H9 (cell line): ENCODE data around the gene ARSG. TPM values are rescaled to one million over a fixed set of nuclear protein-coding genes. Genes with fewer than 3 reads are reported as not detected.

Source experiments
- DNase-seq: peaks from one replicate; pipeline ENCODE4 v3.0.0-alpha.2; 2017
- H2AFZ ChIP-seq: one replicate; pipeline ENCODE4 v1.6.1; 2013; ENCODE audit warnings: mild to moderate bottlenecking, low read length, control low read depth, moderate library complexity
- H2AK5ac ChIP-seq: 2 replicates; pipeline ENCODE4 v1.6.1; 2013; ENCODE audit warnings: low read length, control low read depth, mixed read lengths; ENCODE audit not compliant: insufficient read length
- H2BK120ac ChIP-seq: one replicate; pipeline ENCODE4 v1.6.1; 2013; ENCODE audit warnings: low read depth, mild to moderate bottlenecking, low read length, control low read depth, inconsistent platforms; ENCODE audit not compliant: poor library complexity, severe bottlenecking
- H2BK12ac ChIP-seq: 2 replicates; pipeline ENCODE4 v1.6.1; 2013; ENCODE audit warnings: low read length, control low read depth, mixed read lengths, low read depth; ENCODE audit not compliant: insufficient read length
- H2BK15ac ChIP-seq: 2 replicates; pipeline ENCODE4 v1.6.1; 2013; ENCODE audit warnings: low read depth, low read length, control low read depth
- H2BK20ac ChIP-seq: one replicate; pipeline ENCODE4 v1.6.1; 2013; ENCODE audit warnings: low read depth, mild to moderate bottlenecking, low read length, control low read depth, inconsistent platforms; ENCODE audit not compliant: poor library complexity, severe bottlenecking
- H2BK5ac ChIP-seq: 2 replicates; pipeline ENCODE4 v1.6.1; 2013; ENCODE audit warnings: low read length, control low read depth, mixed read lengths; ENCODE audit not compliant: insufficient read length
- H3K14ac ChIP-seq: 2 replicates; pipeline ENCODE4 v1.6.1; 2013; ENCODE audit warnings: low read length, control low read depth; ENCODE audit not compliant: insufficient read depth
- H3K18ac ChIP-seq: 2 replicates; pipeline ENCODE4 v1.6.1; 2013; ENCODE audit warnings: low read depth, mild to moderate bottlenecking, mixed read lengths, low read length, control low read depth; ENCODE audit not compliant: insufficient read length
- H3K23ac ChIP-seq: 2 replicates; pipeline ENCODE4 v1.6.1; 2013; ENCODE audit warnings: low read length, control low read depth, mixed read lengths, low read depth; ENCODE audit not compliant: insufficient read length
- H3K23me2 ChIP-seq: 2 replicates; pipeline ENCODE4 v1.6.1; 2013; ENCODE audit warnings: low read depth, mild to moderate bottlenecking, mixed read lengths, low read length, control low read depth; ENCODE audit not compliant: insufficient read length, poor library complexity, severe bottlenecking
- H3K27ac ChIP-seq: 2 replicates; pipeline ENCODE4 v1.5.1; 2013; ENCODE audit warnings: low read length, control low read depth, mixed read lengths, low read depth; ENCODE audit not compliant: insufficient read length
- H3K27me3 ChIP-seq: 2 replicates; pipeline ENCODE4 v1.6.1; 2013; ENCODE audit warnings: low read length, control low read depth, inconsistent platforms; ENCODE audit not compliant: insufficient read depth
- H3K4ac ChIP-seq: 2 replicates; pipeline ENCODE4 v1.6.1; 2013; ENCODE audit warnings: low read depth, mild to moderate bottlenecking, control low read depth, inconsistent platforms, low read length, moderate library complexity
- H3K4me1 ChIP-seq: 2 replicates; pipeline ENCODE4 v1.6.1; 2013; ENCODE audit warnings: low read length, control low read depth, inconsistent platforms; ENCODE audit not compliant: insufficient read depth
- H3K4me2 ChIP-seq: 2 replicates; pipeline ENCODE4 v1.6.1; 2013; ENCODE audit warnings: low read length, control low read depth, mixed read lengths; ENCODE audit not compliant: insufficient read length, insufficient read depth
- H3K56ac ChIP-seq: 2 replicates; pipeline ENCODE4 v1.6.1; 2013; ENCODE audit warnings: low read depth, mild to moderate bottlenecking, mixed read lengths, low read length, control low read depth; ENCODE audit not compliant: insufficient read length
- H3K79me1 ChIP-seq: 2 replicates; pipeline ENCODE4 v1.6.1; 2013; ENCODE audit warnings: low read depth, mild to moderate bottlenecking, moderate library complexity, low read length, control low read depth, inconsistent platforms; ENCODE audit not compliant: insufficient read depth, poor library complexity, severe bottlenecking
- H3K79me2 ChIP-seq: 2 replicates; pipeline ENCODE4 v1.6.1; 2013; ENCODE audit warnings: low read length, control low read depth, inconsistent platforms; ENCODE audit not compliant: insufficient read depth
- H3K9ac ChIP-seq: 2 replicates; pipeline ENCODE4 v1.6.1; 2013; ENCODE audit warnings: low read length, control low read depth, mixed read lengths; ENCODE audit not compliant: insufficient read length; ENCODE audit errors: extremely low read depth
- H3K9me3 ChIP-seq: one replicate; pipeline ENCODE4 v1.6.1; 2013; ENCODE audit warnings: low read depth, low read length, inconsistent platforms; ENCODE audit not compliant: control insufficient read depth
- H3T11ph ChIP-seq: one replicate; pipeline ENCODE4 v1.6.1; 2013; ENCODE audit warnings: mild to moderate bottlenecking, low read length, control low read depth, inconsistent platforms
- H4K20me1 ChIP-seq: one replicate; pipeline ENCODE4 v1.6.1; 2013; ENCODE audit not compliant: control insufficient read depth, insufficient read length, insufficient read depth
- H4K5ac ChIP-seq: 2 replicates; pipeline ENCODE4 v1.6.1; 2013; ENCODE audit warnings: low read depth, mild to moderate bottlenecking, mixed read lengths, low read length, control low read depth; ENCODE audit not compliant: insufficient read length
- H4K8ac ChIP-seq: replicated peaks from 2 replicates; pipeline ENCODE4 v1.6.1; 2013; ENCODE audit warnings: low read length, control low read depth, mixed read lengths, low read depth; ENCODE audit not compliant: insufficient read length
- H4K91ac ChIP-seq: 2 replicates; pipeline ENCODE4 v1.6.1; 2013; ENCODE audit warnings: low read depth, mild to moderate bottlenecking, moderate library complexity, mixed read lengths, low read length, control low read depth; ENCODE audit not compliant: insufficient read length
- H3K27ac Mint-ChIP-seq, 3 experiments: 2 replicates in 2 of 3; 3 replicates in 1 of 3; pipeline ENCODE4 v1.8.0; 2020 to 2021; ENCODE audit warnings: mixed read lengths in 3 of 3, mild to moderate bottlenecking in 1 of 3, moderate library complexity in 1 of 3
- H3K27me3 Mint-ChIP-seq: 2 replicates; pipeline ENCODE4 v1.8.0; 2021; ENCODE audit warnings: low read depth, mild to moderate bottlenecking, moderate library complexity, mixed read lengths
- H3K36me3 Mint-ChIP-seq, 3 experiments: 2 replicates in 2 of 3; 3 replicates in 1 of 3; pipeline ENCODE4 v1.8.0; 2020 to 2021; ENCODE audit warnings: low read depth in 3 of 3, mixed read lengths in 3 of 3; ENCODE audit not compliant: insufficient read depth in 1 of 3
- H3K4me1 Mint-ChIP-seq, 2 experiments: 2 replicates each; pipeline ENCODE4 v1.8.0; 2020; ENCODE audit warnings: mixed read lengths in 2 of 2
- H3K4me3 Mint-ChIP-seq, 2 experiments: 2 replicates in 1 of 2; 3 replicates in 1 of 2; pipeline ENCODE4 v1.8.0; 2020 to 2021; ENCODE audit warnings: mild to moderate bottlenecking in 2 of 2, mixed read lengths in 2 of 2, moderate library complexity in 1 of 2
- H3K9me3 Mint-ChIP-seq, 2 experiments: 2 replicates in 1 of 2; 3 replicates in 1 of 2; pipeline ENCODE4 v1.8.0; 2020; ENCODE audit warnings: mild to moderate bottlenecking in 2 of 2, mixed read lengths in 2 of 2, moderate library complexity in 1 of 2
- WGBS: extraction: QIAGEN DNeasy Blood & Tissue Kit; methylation state at CpG from one replicate; pipeline ENCODE4 v1.1.7; 2013; ENCODE audit warnings: missing lambda C conversion rate, low lambda C conversion rate, mixed read lengths; ENCODE audit not compliant: insufficient read length; ENCODE audit errors: extremely low coverage; 5-methylcytosine and 5-hydroxymethylcytosine counted together
- total RNA-seq: library from RNA; stranded (reverse); gene quantifications from 2 replicates; pipeline ENCODE4 v1.2.1, GENCODE V29; 2021
- TF ChIP-seq, protein P1 (sequence below): fragments of 200-600 bp; sonication (generic); conservative IDR thresholded peaks from 3 replicates; pipeline ENCODE4 v1.8.0; 2021; ENCODE audit warnings: antibody characterized with exemption, mild to moderate bottlenecking

The ARSG gene
- total RNA-seq, 1 experiment from 2014 or later: 3.6 TPM

DNA sequence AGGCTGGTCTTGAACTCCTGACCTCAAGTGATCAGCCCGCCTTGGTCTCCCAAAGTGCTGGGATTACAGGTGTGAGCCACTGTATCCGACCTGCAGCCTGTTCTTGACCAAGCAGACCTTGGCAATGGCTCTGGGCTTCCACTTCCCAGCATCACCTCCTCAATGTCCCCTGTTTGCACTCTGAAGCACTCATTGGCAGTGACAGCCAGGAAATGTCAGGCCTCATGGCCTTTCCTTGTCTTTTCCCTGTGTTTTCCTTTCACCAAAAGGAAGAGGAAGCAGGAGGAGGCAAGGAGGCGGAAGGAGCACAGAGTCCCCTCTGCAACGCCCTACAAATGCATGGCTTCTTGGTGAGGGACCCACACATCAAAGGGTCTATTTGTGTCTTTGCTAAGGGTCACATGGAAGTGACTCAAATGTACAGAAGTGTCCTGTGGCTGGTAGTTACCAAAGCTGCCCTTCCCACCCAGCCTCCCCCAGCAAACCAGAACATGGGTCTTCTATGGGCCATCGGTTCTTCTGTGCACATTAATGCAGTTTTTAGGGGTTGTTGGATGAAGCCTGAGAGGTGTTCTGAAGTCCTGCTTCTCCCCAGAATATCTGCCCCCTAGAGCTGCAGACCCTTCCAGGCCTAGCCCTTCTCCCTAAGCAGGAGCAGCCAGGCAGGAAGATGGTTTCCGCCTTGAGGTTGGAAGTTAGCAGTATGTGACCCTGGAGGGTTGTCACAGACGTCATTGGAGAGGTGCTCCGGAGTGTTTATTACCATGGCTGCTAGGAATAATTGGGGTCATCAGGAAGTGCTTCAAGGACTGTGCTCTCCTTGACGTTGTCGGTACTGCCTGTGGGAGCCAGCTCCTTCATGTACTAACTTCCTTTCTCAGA, 105.2 kb downstream of the ARSG start:
- peak overlapping the region in 1 of 3 experiments; percentile 36; a peak in 1 of 7 replicates for H3K27ac Mint-ChIP-seq
- Histone ChIP-seq H3K79me1 (no peaks in the 10 kb centered on the region), H3K9me3 (no peaks in the 10 kb centered on the region)

More for the DNA sequence above, 105.2 kb downstream of the ARSG start:
- Histone ChIP-seq H2AFZ (no peak overlapping the region), H2BK12ac (no peak overlapping the region), H3K14ac (no peak overlapping the region), H3K18ac (no peak overlapping the region), H2BK15ac (no peak overlapping the region), H3K4me1 (no peaks in the 10 kb centered on the region), H3T11ph (no peak overlapping the region), H2BK120ac (no peak overlapping the region), H4K91ac (no peak overlapping the region), H3K27ac (no peak overlapping the region), H3K79me2 (no peaks in the 10 kb centered on the region), H3K4ac (no peak overlapping the region), H3K56ac (no peak overlapping the region), H3K4me2 (no peak overlapping the region), H4K5ac (no peak overlapping the region), H3K23me2 (no peaks in the 10 kb centered on the region), H3K9ac (no peak overlapping the region), H2BK5ac (no peak overlapping the region), H3K23ac (no peak overlapping the region), H4K20me1 (no peaks in the 10 kb centered on the region), H2AK5ac (no peak overlapping the region), H4K8ac (no peak overlapping the region), H2BK20ac (no peak overlapping the region), H3K27me3 (no peaks in the 10 kb centered on the region)
- WGBS: no CpG with 5 or more reads among the region's 10 CpGs
- Mint-ChIP-seq H3K36me3 (peaks cover 0 to 6% (median 5%) of the 10 kb centered on the region in 3 experiments; a peak in 4 of 7 replicates), H3K9me3 (peaks cover 5 to 7% of the 10 kb centered on the region in 2 experiments; a peak in 4 of 5 replicates), H3K27me3 (peaks cover 2% of the 10 kb centered on the region), H3K4me1 (peaks cover 19% of the 10 kb centered on the region in 2 experiments), H3K4me3 (no peak overlapping the region)
- TF ChIP-seq, protein P1, sequence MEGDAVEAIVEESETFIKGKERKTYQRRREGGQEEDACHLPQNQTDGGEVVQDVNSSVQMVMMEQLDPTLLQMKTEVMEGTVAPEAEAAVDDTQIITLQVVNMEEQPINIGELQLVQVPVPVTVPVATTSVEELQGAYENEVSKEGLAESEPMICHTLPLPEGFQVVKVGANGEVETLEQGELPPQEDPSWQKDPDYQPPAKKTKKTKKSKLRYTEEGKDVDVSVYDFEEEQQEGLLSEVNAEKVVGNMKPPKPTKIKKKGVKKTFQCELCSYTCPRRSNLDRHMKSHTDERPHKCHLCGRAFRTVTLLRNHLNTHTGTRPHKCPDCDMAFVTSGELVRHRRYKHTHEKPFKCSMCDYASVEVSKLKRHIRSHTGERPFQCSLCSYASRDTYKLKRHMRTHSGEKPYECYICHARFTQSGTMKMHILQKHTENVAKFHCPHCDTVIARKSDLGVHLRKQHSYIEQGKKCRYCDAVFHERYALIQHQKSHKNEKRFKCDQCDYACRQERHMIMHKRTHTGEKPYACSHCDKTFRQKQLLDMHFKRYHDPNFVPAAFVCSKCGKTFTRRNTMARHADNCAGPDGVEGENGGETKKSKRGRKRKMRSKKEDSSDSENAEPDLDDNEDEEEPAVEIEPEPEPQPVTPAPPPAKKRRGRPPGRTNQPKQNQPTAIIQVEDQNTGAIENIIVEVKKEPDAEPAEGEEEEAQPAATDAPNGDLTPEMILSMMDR: no peak
- peak; percentile 8 for DNase-seq
